Measurements from ENCODE around the gene TCL1A.

DNA sequence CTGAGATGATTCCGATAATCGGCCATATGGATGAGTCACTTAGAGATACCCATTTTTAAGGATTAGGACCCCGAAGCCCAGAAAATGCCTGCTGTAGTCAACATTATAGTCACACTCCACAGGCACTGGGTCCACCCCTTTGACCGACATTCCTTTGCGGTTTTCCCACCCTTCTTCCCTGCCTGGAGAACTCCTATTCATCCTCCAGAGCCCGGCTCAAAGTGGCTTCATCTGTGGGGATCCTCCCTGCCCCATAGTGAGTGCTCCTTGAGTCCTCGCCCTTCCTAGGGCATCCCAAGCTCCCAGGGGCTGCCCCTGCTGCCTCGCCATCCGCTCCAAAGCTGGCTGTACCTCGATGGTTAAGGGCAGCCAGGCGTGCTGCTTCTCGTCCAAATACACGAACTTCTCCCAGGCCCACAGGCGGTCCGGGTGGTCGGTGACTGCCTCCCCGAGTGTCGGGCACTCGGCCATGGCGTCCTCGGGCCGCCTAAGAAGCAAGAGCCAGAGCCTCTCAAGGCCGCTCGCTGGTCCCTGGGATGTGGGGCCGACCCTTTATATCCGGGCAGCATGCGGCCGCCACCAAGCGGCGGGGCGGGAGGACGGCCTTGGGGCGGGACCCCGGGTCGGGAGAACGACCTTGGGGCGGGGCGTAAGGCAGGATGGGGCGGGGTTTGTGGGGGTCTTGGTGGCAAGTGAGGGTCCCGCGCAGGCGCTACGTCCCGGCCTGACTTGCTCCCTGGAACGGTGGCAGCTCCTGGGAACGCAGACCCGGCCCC is at the start of gene TCL1A:
- TF ChIP-seq, protein P1, sequence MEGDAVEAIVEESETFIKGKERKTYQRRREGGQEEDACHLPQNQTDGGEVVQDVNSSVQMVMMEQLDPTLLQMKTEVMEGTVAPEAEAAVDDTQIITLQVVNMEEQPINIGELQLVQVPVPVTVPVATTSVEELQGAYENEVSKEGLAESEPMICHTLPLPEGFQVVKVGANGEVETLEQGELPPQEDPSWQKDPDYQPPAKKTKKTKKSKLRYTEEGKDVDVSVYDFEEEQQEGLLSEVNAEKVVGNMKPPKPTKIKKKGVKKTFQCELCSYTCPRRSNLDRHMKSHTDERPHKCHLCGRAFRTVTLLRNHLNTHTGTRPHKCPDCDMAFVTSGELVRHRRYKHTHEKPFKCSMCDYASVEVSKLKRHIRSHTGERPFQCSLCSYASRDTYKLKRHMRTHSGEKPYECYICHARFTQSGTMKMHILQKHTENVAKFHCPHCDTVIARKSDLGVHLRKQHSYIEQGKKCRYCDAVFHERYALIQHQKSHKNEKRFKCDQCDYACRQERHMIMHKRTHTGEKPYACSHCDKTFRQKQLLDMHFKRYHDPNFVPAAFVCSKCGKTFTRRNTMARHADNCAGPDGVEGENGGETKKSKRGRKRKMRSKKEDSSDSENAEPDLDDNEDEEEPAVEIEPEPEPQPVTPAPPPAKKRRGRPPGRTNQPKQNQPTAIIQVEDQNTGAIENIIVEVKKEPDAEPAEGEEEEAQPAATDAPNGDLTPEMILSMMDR (IDR thresholded peaks at IDR 0.05; ENCODE audit: insufficient read depth, low read depth, low read length) = no peak
- no peak for TF ChIP-seq EZH2 (IDR thresholded peaks at IDR 0.05; ENCODE audit: insufficient read depth, low read length)

Data from astrocyte (in vitro differentiated cells and primary cell).